Upper lobe of left lung (tissue), 6 donors: ENCODE results near the gene MORC1. TPM values are rescaled to one million over a fixed set of nuclear protein-coding genes. Genes with fewer than 3 reads are reported as not detected.

ENCODE experiments used
- ATAC-seq, 2 donors: fragments of 200-7000 bp; cut with Tn5 transposase; one replicate each; pipeline ENCODE4 v1.9.1; 2022; ENCODE audit warnings: mild to moderate bottlenecking in 2 of 2, moderate library complexity in 2 of 2; ENCODE audit not compliant: low FRiP score in 2 of 2
- DNase-seq, 2 donors: peaks; one replicate each; pipeline ENCODE4 v3.0.0-alpha.2; 2019 to 2020
- H3K27ac ChIP-seq, 4 donors: fragments of 200-600 bp; sonication (generic); one replicate each; pipeline ENCODE4 v1.5.1; 2016 to 2019
- H3K27me3 ChIP-seq, 4 donors: fragments of 200-600 bp; sonication (generic); one replicate each; pipeline ENCODE4 v1.5.1; 2017 to 2019
- H3K36me3 ChIP-seq, 4 donors: fragments of 200-600 bp; sonication (generic); one replicate each; pipeline ENCODE4 v1.5.1; 2016 to 2019
- H3K4me1 ChIP-seq, 4 donors: fragments of 200-600 bp; sonication (generic); one replicate each; pipeline ENCODE4 v1.5.1; 2018 to 2019
- H3K4me3 ChIP-seq, 4 donors: fragments of 200-600 bp; sonication (generic); one replicate each; pipeline ENCODE4 v1.5.1; 2017 to 2019; ENCODE audit warnings: mild to moderate bottlenecking in 2 of 4, moderate library complexity in 1 of 4
- H3K9me3 ChIP-seq, 4 donors: fragments of 200-600 bp; sonication (generic); one replicate each; pipeline ENCODE4 v1.5.1; 2018 to 2019
- CTCF ChIP-seq, 6 experiments: fragments of 450-650 bp in 4 of 6; fragments of 200-600 bp in 2 of 6; sonication (generic) in 2 of 6; IDR thresholded peaks; one replicate each; pipeline ENCODE4 v1.5.1; 2016 to 2019; ENCODE audit warnings: antibody characterized with exemption in 6 of 6
- EP300 ChIP-seq, 4 donors: sonication (generic); formaldehyde crosslinking; IDR thresholded peaks; one replicate each; pipeline ENCODE4 v1.5.1; 2017; ENCODE audit warnings: antibody characterized with exemption in 4 of 4, control low read depth in 2 of 4
- POLR2A ChIP-seq, 4 donors: fragments of 450-650 bp; IDR thresholded peaks; one replicate each; pipeline ENCODE4 v1.5.1; 2016 to 2017; ENCODE audit warnings: antibody characterized with exemption in 4 of 4, mild to moderate bottlenecking in 2 of 4
- POLR2AphosphoS5 ChIP-seq, 2 donors: sonication (generic); formaldehyde crosslinking; IDR thresholded peaks; one replicate each; pipeline ENCODE4 v1.5.1; 2017; ENCODE audit warnings: antibody characterized with exemption in 2 of 2
- WGBS, 2 donors: methylation state at CpG; one replicate each; pipeline ENCODE4 v1.1.5; 2017 to 2018; 5-methylcytosine and 5-hydroxymethylcytosine counted together
- small RNA-seq, 4 donors: library from RNA; depleted of rRNA; stranded (forward); fragments of <200 nt; gene quantifications; one replicate each; pipeline ENCODE3, GENCODE V24; 2016
- total RNA-seq, 6 donors: library from RNA; depleted of rRNA in 4 of 6; stranded (reverse); fragments of >200 nt in 4 of 6; gene quantifications; one replicate each; pipeline versions ENCODE4 v1.1.0 to v1.2.1, GENCODE V29; 2016 to 2021
- donor health status: DM: no; HTN: no; CAD: no; lungs with moderate emphysema.
- donor health status: DM: no; HTN: yes; CAD: no; lungs with severe emphysema.

Gene MORC1
- total RNA-seq, 6 donors from 2014 or later: 0.15 TPM; not detected in 5

- no peaks in the 10 kb centered on the region for H3K9me3 ChIP-seq
- no peak for DNase-seq
- H3K27ac ChIP-seq: no peak overlapping the region
- no peaks in the 10 kb centered on the region for H3K36me3 ChIP-seq
- TF ChIP-seq EP300 (IDR thresholded peaks at IDR 0.05): no peak
- TF ChIP-seq CTCF (IDR thresholded peaks at IDR 0.05): no peak
- no peak for TF ChIP-seq POLR2A (IDR thresholded peaks at IDR 0.05)
- TF ChIP-seq POLR2AphosphoS5 (IDR thresholded peaks at IDR 0.05): no peak
- no peaks in the 10 kb centered on the region for H3K27me3 ChIP-seq
- ATAC-seq: no peak
- H3K4me3 ChIP-seq: no peak overlapping the region
- no peaks in the 10 kb centered on the region for H3K4me1 ChIP-seq
Measured at GRCh38 chr3:108931035-108931434, 186.9 kb downstream of the MORC1 start.

- Histone ChIP-seq H3K36me3 (no peaks in the 10 kb centered on the region), H3K9me3 (no peaks in the 10 kb centered on the region), H3K4me3 (no peak overlapping the region), H3K27ac (no peak overlapping the region), H3K27me3 (no peaks in the 10 kb centered on the region), H3K4me1 (peaks cover 0 to 9% (median 0%) of the 10 kb centered on the region in 4 donors)
- DNase-seq (no peak), ATAC-seq (no peak)
- no peak for TF ChIP-seq EP300 (IDR thresholded peaks at IDR 0.05)
- TF ChIP-seq POLR2A (IDR thresholded peaks at IDR 0.05): no peak
- no peak for TF ChIP-seq POLR2AphosphoS5 (IDR thresholded peaks at IDR 0.05)
- no peak for TF ChIP-seq CTCF (IDR thresholded peaks at IDR 0.05)
- WGBS, 2 donors: 71 to 73% methylated on average over 3 of the region's 3 CpGs
Measured at GRCh38 chr3:108918866-108919265, 199.1 kb downstream of the MORC1 start.

- Histone ChIP-seq H3K4me1 (peaks cover 0 to 9% (median 0%) of the 10 kb centered on the region in 4 donors), H3K4me3 (no peak overlapping the region), H3K27ac (no peak overlapping the region), H3K27me3 (no peaks in the 10 kb centered on the region), H3K9me3 (no peaks in the 10 kb centered on the region), H3K36me3 (no peaks in the 10 kb centered on the region)
- DNase-seq (peak in 1 of 2 donors; percentile 41), ATAC-seq (peak; percentile 69 to 79)
- TF ChIP-seq EP300 (IDR thresholded peaks at IDR 0.05) (no peak), CTCF (IDR thresholded peaks at IDR 0.05) (peak; percentile 29 to 73 (median 70))
- WGBS, 2 donors: 26 to 29% methylated on average over 6 of the region's 6 CpGs
Measured at GRCh38 chr3:108914774-108915641, 202.9 kb downstream of the MORC1 start.

- H3K4me3 ChIP-seq: no peak overlapping the region
- H3K36me3 ChIP-seq: no peaks in the 10 kb centered on the region
- ATAC-seq: no peak
- H3K27ac ChIP-seq: no peak overlapping the region
- no peak for TF ChIP-seq CTCF (IDR thresholded peaks at IDR 0.05)
- TF ChIP-seq POLR2A (IDR thresholded peaks at IDR 0.05): no peak
- TF ChIP-seq POLR2AphosphoS5 (IDR thresholded peaks at IDR 0.05): no peak
- no peak for TF ChIP-seq EP300 (IDR thresholded peaks at IDR 0.05)
- H3K27me3 ChIP-seq: no peaks in the 10 kb centered on the region
- no peaks in the 10 kb centered on the region for H3K9me3 ChIP-seq
- H3K4me1 ChIP-seq: no peaks in the 10 kb centered on the region
- no peak for DNase-seq
- 86 to 91% methylated on average over 5 of the region's 5 CpGs for WGBS, 2 donors
Measured at GRCh38 chr3:108909799-108910198, 208.1 kb downstream of the MORC1 start.

Small RNA genes within 50 kb of the gene (small RNA-seq; reads per million reads assigned to genes)
- 0 reads per million in 4 donors for gene RF00012

Other genes with a start within 250 kb of the MORC1 start
- gene GUCA1C, start 164.3 kb downstream of the MORC1 start, total RNA-seq: not detected
- not detected for gene C3orf85, start 18.6 kb upstream of the MORC1 start, total RNA-seq
- not detected for gene DPPA2, start 198.4 kb upstream of the MORC1 start, total RNA-seq
- under 1 TPM in 2 of 6 donors, not detected in 4; 0.37 to 0.77 TPM for gene DPPA4, start 219.4 kb upstream of the MORC1 start, total RNA-seq